Measurements from ENCODE around the gene TMEM178B. TPM values are rescaled to one million over a fixed set of nuclear protein-coding genes. Genes with fewer than 3 reads are reported as not detected.

TMEM178B gene
- total and polyA plus RNA-seq, 12 donors: 1.2 to 54.6 (median 25.7) TPM

DNA sequence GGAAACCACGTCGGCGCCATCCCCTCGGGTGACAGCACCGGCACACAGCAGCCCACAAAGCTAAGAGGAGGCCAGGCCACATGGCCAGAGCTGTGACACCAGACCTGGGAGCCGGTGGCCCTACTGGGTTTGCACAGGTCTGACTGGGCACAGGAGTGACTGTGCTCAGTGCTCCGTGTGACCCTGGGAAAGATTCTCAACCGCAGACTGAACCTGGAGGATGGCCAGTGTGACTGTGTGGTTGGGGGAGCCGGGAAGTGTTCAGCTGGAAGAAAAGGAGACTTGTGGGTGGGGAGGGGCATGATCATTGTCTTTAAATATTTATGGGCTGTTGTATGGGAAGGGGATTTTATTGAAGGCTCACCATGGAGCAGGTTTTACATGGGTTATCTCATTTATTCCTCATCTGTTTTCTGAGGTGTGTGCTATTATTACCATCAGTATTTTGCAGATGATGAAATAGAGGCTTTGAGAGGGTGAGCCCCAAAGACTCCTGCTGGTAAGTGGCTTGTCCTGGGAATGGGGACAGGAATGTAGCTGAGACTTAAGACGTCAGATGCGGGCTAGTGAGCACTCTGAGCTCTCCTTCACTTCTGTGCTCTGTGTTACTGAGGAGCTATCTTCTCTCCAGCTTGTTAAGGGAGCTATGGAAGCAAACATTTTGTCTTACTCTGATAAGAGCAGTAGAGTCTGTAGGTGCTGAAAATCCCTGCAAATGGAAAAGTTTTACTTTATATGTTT lies 127.5 kb downstream of the TMEM178B start:
- 64 to 66% methylated on average over 11 of the region's 11 CpGs for WGBS, 2 donors
- Histone ChIP-seq H3K9me3 (no peaks in the 10 kb centered on the region), H3K27me3 (no peaks in the 10 kb centered on the region), H3K4me3 (no peak overlapping the region), H3K36me3 (no peaks in the 10 kb centered on the region), H3K4me1 (no peaks in the 10 kb centered on the region), H3K27ac (no peak overlapping the region)
- ATAC-seq: no peak
- no peak for DNase-seq
- intact Hi-C loops (cut with DNase I): no loop called here
- TF ChIP-seq, protein P1, sequence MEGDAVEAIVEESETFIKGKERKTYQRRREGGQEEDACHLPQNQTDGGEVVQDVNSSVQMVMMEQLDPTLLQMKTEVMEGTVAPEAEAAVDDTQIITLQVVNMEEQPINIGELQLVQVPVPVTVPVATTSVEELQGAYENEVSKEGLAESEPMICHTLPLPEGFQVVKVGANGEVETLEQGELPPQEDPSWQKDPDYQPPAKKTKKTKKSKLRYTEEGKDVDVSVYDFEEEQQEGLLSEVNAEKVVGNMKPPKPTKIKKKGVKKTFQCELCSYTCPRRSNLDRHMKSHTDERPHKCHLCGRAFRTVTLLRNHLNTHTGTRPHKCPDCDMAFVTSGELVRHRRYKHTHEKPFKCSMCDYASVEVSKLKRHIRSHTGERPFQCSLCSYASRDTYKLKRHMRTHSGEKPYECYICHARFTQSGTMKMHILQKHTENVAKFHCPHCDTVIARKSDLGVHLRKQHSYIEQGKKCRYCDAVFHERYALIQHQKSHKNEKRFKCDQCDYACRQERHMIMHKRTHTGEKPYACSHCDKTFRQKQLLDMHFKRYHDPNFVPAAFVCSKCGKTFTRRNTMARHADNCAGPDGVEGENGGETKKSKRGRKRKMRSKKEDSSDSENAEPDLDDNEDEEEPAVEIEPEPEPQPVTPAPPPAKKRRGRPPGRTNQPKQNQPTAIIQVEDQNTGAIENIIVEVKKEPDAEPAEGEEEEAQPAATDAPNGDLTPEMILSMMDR (IDR thresholded peaks at IDR 0.05): no peak

DNA sequence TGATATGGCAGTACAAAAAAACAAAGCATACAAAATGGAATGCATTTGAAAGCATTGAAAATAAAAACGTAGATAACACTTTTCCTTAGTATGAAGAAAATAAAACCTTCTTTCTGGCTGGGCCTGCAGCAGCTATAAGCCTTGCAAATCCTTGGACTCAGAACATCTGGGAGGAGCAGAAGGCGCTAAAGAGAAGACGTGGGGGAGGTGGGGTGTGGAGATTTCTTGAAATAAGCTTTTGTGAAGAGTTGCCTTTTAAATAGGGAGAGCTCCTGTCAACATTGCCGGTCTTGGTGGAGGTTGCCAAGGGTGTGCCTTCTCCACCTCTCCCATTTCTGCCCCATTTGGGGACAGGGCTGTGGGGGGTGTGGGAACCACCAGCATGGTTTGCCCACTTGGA lies 128.7 kb downstream of the TMEM178B start:
- Histone ChIP-seq H3K27me3 (no peaks in the 10 kb centered on the region), H3K9me3 (no peaks in the 10 kb centered on the region), H3K36me3 (no peaks in the 10 kb centered on the region), H3K27ac (no peak overlapping the region), H3K4me1 (no peaks in the 10 kb centered on the region), H3K4me3 (no peak overlapping the region)
- intact Hi-C loops (cut with DNase I): no loop called here
- ATAC-seq (no peak), DNase-seq (no peak)
- TF ChIP-seq, protein P1 (IDR thresholded peaks at IDR 0.05): no peak
- 45 to 53% methylated on average over 4 of the region's 4 CpGs for WGBS, 2 donors

DNA sequence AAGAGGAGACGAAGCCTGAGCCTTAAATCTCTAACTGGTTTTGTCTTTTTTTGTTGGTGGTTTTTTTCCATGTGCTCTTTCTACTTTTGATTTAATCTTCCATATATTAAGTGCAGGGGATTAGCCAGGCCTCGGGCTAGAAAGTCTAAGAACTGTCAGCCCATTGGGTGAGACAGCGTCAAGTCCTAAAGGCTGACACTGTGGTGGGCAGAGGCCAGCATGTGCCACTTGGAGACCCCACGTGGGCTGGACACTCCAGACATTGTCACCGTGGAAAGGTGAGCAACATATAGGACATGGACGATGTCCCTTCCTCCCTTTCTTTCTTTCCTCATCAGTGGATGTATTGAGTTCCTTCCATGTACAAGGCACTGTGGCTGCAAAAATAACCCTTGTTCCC lies 129.3 kb downstream of the TMEM178B start:
- intact Hi-C loops (cut with DNase I): no loop called here
- WGBS, 2 donors: 85 to 86% methylated on average over 6 of the region's 6 CpGs
- TF ChIP-seq, protein P1 (IDR thresholded peaks at IDR 0.05): no peak

GRCh38 chr7:141203586-141203985 lies 129.7 kb downstream of the TMEM178B start:
- no peak overlapping the region for H3K4me3 ChIP-seq
- no peaks in the 10 kb centered on the region for H3K4me1 ChIP-seq
- H3K36me3 ChIP-seq: no peaks in the 10 kb centered on the region
- WGBS, 2 donors: 40 to 48% methylated on average over 4 of the region's 4 CpGs
- TF ChIP-seq, protein P1 (IDR thresholded peaks at IDR 0.05): no peak
- no peaks in the 10 kb centered on the region for H3K27me3 ChIP-seq
- DNase-seq (no peak), ATAC-seq (no peak)
- no peaks in the 10 kb centered on the region for H3K9me3 ChIP-seq
- intact Hi-C loops (cut with DNase I): no loop called here
- no peak overlapping the region for H3K27ac ChIP-seq

More for the DNA sequence above, 129.3 kb downstream of the TMEM178B start:
- Histone ChIP-seq H3K27ac (no peak overlapping the region), H3K27me3 (no peaks in the 10 kb centered on the region), H3K4me3 (no peak overlapping the region), H3K36me3 (no peaks in the 10 kb centered on the region), H3K9me3 (no peaks in the 10 kb centered on the region), H3K4me1 (no peaks in the 10 kb centered on the region)
- DNase-seq (no peak), ATAC-seq (no peak)
